Measurements from ENCODE around the gene OR4D6. TPM values are rescaled to one million over a fixed set of nuclear protein-coding genes. Genes with fewer than 3 reads are reported as not detected.

The OR4D6 gene
- total RNA-seq, 1 experiment from 2014 or later, result not detected

DNA sequence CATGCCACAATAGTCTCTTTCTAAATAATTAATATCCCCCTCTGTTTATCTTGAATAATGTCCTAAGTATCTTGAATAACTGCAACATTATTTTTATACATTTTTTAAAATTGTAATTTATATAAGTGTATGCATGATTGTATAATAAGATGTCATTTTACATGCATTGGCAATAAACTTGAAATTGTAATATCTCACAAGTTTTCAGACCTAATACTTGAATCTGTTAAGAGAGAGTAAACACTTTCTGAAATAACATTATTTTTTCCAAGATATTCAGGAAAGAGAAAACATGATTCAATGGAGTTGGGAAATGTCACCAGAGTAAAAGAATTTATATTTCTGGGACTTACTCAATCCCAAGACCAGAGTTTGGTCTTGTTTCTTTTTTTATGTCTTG is 46.5 kb downstream of the OR4D6 start, which contains the start of gene OR4D11:
Gene OR4D11, plus strand, starts transcription at position 301 of the 400 bp plus-strand sequence. Its CDS starts 0 bp downstream, at position 301.
- no peaks in the 10 kb centered on the region for H3K36me3 Mint-ChIP-seq
- TF ChIP-seq, protein P1, sequence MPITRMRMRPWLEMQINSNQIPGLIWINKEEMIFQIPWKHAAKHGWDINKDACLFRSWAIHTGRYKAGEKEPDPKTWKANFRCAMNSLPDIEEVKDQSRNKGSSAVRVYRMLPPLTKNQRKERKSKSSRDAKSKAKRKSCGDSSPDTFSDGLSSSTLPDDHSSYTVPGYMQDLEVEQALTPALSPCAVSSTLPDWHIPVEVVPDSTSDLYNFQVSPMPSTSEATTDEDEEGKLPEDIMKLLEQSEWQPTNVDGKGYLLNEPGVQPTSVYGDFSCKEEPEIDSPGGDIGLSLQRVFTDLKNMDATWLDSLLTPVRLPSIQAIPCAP (CRISPR knock-in tag; IDR thresholded peaks at IDR 0.05), result no peak
- TF ChIP-seq, protein P2, sequence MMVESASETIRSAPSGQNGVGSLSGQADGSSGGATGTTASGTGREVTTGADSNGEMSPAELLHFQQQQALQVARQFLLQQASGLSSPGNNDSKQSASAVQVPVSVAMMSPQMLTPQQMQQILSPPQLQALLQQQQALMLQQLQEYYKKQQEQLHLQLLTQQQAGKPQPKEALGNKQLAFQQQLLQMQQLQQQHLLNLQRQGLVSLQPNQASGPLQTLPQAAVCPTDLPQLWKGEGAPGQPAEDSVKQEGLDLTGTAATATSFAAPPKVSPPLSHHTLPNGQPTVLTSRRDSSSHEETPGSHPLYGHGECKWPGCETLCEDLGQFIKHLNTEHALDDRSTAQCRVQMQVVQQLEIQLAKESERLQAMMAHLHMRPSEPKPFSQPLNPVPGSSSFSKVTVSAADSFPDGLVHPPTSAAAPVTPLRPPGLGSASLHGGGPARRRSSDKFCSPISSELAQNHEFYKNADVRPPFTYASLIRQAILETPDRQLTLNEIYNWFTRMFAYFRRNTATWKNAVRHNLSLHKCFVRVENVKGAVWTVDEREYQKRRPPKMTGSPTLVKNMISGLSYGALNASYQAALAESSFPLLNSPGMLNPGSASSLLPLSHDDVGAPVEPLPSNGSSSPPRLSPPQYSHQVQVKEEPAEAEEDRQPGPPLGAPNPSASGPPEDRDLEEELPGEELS (CRISPR knock-in tag; IDR thresholded peaks at IDR 0.05), result no peak
- TF ChIP-seq, protein P3, sequence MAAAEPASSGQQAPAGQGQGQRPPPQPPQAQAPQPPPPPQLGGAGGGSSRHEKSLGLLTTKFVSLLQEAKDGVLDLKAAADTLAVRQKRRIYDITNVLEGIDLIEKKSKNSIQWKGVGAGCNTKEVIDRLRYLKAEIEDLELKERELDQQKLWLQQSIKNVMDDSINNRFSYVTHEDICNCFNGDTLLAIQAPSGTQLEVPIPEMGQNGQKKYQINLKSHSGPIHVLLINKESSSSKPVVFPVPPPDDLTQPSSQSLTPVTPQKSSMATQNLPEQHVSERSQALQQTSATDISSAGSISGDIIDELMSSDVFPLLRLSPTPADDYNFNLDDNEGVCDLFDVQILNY (CRISPR knock-in tag; IDR thresholded peaks at IDR 0.05), result no peak
- TF ChIP-seq CBFB (CRISPR knock-in tag; IDR thresholded peaks at IDR 0.05; ENCODE audit: low read depth), result no peak
- TF ChIP-seq, protein P4, sequence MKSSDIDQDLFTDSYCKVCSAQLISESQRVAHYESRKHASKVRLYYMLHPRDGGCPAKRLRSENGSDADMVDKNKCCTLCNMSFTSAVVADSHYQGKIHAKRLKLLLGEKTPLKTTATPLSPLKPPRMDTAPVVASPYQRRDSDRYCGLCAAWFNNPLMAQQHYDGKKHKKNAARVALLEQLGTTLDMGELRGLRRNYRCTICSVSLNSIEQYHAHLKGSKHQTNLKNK (CRISPR knock-in tag; IDR thresholded peaks at IDR 0.05), result no peak
- TF ChIP-seq, protein P5, sequence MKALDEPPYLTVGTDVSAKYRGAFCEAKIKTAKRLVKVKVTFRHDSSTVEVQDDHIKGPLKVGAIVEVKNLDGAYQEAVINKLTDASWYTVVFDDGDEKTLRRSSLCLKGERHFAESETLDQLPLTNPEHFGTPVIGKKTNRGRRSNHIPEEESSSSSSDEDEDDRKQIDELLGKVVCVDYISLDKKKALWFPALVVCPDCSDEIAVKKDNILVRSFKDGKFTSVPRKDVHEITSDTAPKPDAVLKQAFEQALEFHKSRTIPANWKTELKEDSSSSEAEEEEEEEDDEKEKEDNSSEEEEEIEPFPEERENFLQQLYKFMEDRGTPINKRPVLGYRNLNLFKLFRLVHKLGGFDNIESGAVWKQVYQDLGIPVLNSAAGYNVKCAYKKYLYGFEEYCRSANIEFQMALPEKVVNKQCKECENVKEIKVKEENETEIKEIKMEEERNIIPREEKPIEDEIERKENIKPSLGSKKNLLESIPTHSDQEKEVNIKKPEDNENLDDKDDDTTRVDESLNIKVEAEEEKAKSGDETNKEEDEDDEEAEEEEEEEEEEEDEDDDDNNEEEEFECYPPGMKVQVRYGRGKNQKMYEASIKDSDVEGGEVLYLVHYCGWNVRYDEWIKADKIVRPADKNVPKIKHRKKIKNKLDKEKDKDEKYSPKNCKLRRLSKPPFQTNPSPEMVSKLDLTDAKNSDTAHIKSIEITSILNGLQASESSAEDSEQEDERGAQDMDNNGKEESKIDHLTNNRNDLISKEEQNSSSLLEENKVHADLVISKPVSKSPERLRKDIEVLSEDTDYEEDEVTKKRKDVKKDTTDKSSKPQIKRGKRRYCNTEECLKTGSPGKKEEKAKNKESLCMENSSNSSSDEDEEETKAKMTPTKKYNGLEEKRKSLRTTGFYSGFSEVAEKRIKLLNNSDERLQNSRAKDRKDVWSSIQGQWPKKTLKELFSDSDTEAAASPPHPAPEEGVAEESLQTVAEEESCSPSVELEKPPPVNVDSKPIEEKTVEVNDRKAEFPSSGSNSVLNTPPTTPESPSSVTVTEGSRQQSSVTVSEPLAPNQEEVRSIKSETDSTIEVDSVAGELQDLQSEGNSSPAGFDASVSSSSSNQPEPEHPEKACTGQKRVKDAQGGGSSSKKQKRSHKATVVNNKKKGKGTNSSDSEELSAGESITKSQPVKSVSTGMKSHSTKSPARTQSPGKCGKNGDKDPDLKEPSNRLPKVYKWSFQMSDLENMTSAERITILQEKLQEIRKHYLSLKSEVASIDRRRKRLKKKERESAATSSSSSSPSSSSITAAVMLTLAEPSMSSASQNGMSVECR (CRISPR knock-in tag; IDR thresholded peaks at IDR 0.05; ENCODE audit: borderline replicate concordance), result no peak
- TF ChIP-seq ESRRA (CRISPR knock-in tag; IDR thresholded peaks at IDR 0.05; ENCODE audit: borderline replicate concordance), result no peak
- TF ChIP-seq TEAD4 (CRISPR knock-in tag; IDR thresholded peaks at IDR 0.05), result no peak
- TF ChIP-seq, protein P6, sequence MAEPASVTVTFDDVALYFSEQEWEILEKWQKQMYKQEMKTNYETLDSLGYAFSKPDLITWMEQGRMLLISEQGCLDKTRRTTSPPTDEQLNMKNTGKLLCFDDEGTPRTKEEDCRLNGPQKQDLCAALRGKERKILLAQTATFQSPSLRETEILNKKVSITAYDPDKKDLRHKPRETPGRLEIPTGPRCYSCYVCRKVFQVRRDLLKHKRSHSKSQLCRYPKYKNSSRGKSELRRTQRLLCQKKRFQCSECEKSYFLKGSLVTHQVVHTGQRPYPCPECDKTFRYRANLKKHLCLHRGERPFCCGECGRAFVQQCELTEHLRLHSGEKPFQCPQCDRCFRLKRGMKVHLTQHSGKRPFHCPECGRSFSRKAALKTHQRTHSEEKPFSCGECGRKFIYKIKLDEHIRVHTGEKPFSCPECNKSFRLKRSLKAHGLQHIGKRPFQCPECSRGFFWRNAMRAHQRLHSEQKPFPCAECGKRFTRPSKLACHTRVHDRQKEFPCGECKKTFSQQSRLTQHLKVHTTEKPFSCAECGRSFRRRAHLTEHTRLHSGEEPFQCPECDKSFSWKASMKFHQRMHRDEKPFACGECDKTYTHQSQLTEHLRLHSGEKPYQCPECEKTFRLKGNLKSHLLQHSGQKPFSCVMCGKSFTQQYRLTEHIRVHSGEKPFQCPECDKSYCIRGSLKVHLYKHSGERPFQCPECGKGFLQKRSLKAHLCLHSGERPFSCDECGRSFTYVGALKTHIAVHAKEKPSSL (CRISPR knock-in tag; conservative IDR thresholded peaks at IDR 0.05), result no peak
- TF ChIP-seq OVOL2 (CRISPR knock-in tag; IDR thresholded peaks at IDR 0.05; ENCODE audit: borderline replicate concordance), result no peak
- TF ChIP-seq, protein P7, sequence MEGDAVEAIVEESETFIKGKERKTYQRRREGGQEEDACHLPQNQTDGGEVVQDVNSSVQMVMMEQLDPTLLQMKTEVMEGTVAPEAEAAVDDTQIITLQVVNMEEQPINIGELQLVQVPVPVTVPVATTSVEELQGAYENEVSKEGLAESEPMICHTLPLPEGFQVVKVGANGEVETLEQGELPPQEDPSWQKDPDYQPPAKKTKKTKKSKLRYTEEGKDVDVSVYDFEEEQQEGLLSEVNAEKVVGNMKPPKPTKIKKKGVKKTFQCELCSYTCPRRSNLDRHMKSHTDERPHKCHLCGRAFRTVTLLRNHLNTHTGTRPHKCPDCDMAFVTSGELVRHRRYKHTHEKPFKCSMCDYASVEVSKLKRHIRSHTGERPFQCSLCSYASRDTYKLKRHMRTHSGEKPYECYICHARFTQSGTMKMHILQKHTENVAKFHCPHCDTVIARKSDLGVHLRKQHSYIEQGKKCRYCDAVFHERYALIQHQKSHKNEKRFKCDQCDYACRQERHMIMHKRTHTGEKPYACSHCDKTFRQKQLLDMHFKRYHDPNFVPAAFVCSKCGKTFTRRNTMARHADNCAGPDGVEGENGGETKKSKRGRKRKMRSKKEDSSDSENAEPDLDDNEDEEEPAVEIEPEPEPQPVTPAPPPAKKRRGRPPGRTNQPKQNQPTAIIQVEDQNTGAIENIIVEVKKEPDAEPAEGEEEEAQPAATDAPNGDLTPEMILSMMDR (IDR thresholded peaks at IDR 0.05), result no peak
- TF ChIP-seq JAZF1 (CRISPR knock-in tag; IDR thresholded peaks at IDR 0.05), result no peak
- ChIA-PET POLR2A (no interaction called here), CTCF (no interaction called here)
- H3K4me1 Mint-ChIP-seq, result no peaks in the 10 kb centered on the region
- H3K4me3 Mint-ChIP-seq, result no peak within 1 kb of the TSS
- ATAC-seq (no peak), DNase-seq (ENCODE audit: low spot score) (no peak)
- H3K9me3 Mint-ChIP-seq, result 0 out of 2 replicates have a peak, but pooled peaks cover 3% of the 10 kb centered on the region
- H3K27ac Mint-ChIP-seq, result no peak within 1 kb of the TSS
- H3K27me3 Mint-ChIP-seq (ENCODE audit: low read depth), result no peaks in the 10 kb centered on the region; the same call in 1 of the 2 replicates

Other genes starting within 250 kb of the OR4D6 start
- gene MPEG1, start 244.0 kb upstream of the OR4D6 start, total RNA-seq (2021), result 0.05 to 0.09 TPM in 2 of 3 replicates, not detected in the other
- gene OR5AN1, start 98.1 kb upstream of the OR4D6 start, total RNA-seq (2021), result not detected in 3 replicates
- not detected in 3 replicates for gene OR5A2, start 30.5 kb upstream of the OR4D6 start, total RNA-seq (2021)
- not detected in 3 replicates for gene OR5A1, start 20.5 kb upstream of the OR4D6 start, total RNA-seq (2021)
- gene OR4D10, start 16.4 kb downstream of the OR4D6 start, total RNA-seq (2021), result 0.07 TPM in 1 of 3 replicates, not detected in the others
- gene OR4D11, start 46.6 kb downstream of the OR4D6 start, total RNA-seq (2021), result not detected in 3 replicates
- gene OR4D9, start 54.6 kb downstream of the OR4D6 start, total RNA-seq (2021), result not detected in 3 replicates
- gene OSBP, start 158.8 kb downstream of the OR4D6 start, total RNA-seq (2021), result 38.3 to 45.4 TPM (median 38.8 TPM) in 3 replicates
- gene PATL1, start 212.1 kb downstream of the OR4D6 start, total RNA-seq (2021), result 27.6 to 30.5 TPM (median 29.9 TPM) in 3 replicates